Esophagus muscularis mucosa (tissue), 4 donors: ENCODE results near the gene RBMS1. TPM values are rescaled to one million over a fixed set of nuclear protein-coding genes. Genes with fewer than 3 reads are reported as not detected.

Experiments used
- DNase-seq: peaks from one replicate; pipeline ENCODE4 v3.0.0-alpha.2; 2017; ENCODE audit errors: extremely low spot score
- H3K27ac ChIP-seq, 4 donors: fragments of 200-600 bp; sonication (generic); replicated peaks in 1 of 4; 1 replicate in 3 of 4; 2 replicates in 1 of 4; pipeline ENCODE4 v1.5.1; 2016 to 2019; ENCODE audit warnings: mild to moderate bottlenecking in 1 of 4
- H3K27me3 ChIP-seq, 4 donors: fragments of 200-600 bp; sonication (generic); one replicate each; pipeline versions ENCODE4 v1.5.1 to v1.6.0; 2016 to 2019
- H3K36me3 ChIP-seq, 4 donors: fragments of 200-600 bp; sonication (generic); one replicate each; pipeline ENCODE4 v1.5.1; 2016 to 2019
- H3K4me1 ChIP-seq, 4 donors: fragments of 200-600 bp; sonication (generic); one replicate each; pipeline ENCODE4 v1.5.1; 2016 to 2019
- H3K4me3 ChIP-seq, 4 donors: fragments of 200-600 bp; sonication (generic); 1 replicate in 2 of 4; 2 replicates in 2 of 4; pipeline ENCODE4 v1.5.1; 2016 to 2019; ENCODE audit warnings: mild to moderate bottlenecking in 4 of 4, moderate library complexity in 1 of 4
- H3K9me3 ChIP-seq, 4 donors: fragments of 200-600 bp; sonication (generic); 1 replicate in 3 of 4; 2 replicates in 1 of 4; pipeline ENCODE4 v1.5.1; 2016 to 2019
- EP300 ChIP-seq: sonication (generic); formaldehyde crosslinking; IDR thresholded peaks from one replicate; pipeline ENCODE4 v1.6.1; 2017; ENCODE audit warnings: antibody characterized with exemption
- POLR2A ChIP-seq: fragments of 450-650 bp; IDR thresholded peaks from one replicate; pipeline ENCODE4 v1.6.1; 2017; ENCODE audit warnings: antibody characterized with exemption, moderate library complexity, mild to moderate bottlenecking, low read depth
- POLR2AphosphoS5 ChIP-seq, 2 donors: sonication (generic); formaldehyde crosslinking; IDR thresholded peaks; one replicate each; pipeline ENCODE4 v1.6.1; 2017; ENCODE audit warnings: antibody characterized with exemption in 2 of 2
- WGBS: methylation state at CpG from one replicate; pipeline ENCODE4 v1.1.5; 2018; 5-methylcytosine and 5-hydroxymethylcytosine counted together
- intact Hi-C: fragments of 100-400 bp; cut with DNase I; formaldehyde crosslinking; loops from one replicate; pipeline ENCODE4 v1.15.1; 2023
- total RNA-seq, 4 donors: library from RNA; depleted of rRNA; stranded (reverse); fragments of >200 nt; gene quantifications; one replicate each; pipeline versions ENCODE4 v1.1.0 to v1.2.1, GENCODE V29; 2016
- TF ChIP-seq, protein P1 (sequence below), 3 experiments: fragments of 200-600 bp in 2 of 3; fragments of 450-650 bp in 1 of 3; sonication (generic) in 2 of 3; IDR thresholded peaks; one replicate each; pipeline ENCODE4 v1.5.1; 2017 to 2019; ENCODE audit warnings: antibody characterized with exemption in 3 of 3, mild to moderate bottlenecking in 2 of 3, moderate library complexity in 1 of 3

Gene RBMS1
- total RNA-seq, 4 donors from 2014 or later = 86.8 to 116 (median 93.1) TPM

- no peak for DNase-seq
- no peak for TF ChIP-seq POLR2AphosphoS5 (IDR thresholded peaks at IDR 0.05)
- no peak for TF ChIP-seq EP300
- TF ChIP-seq, protein P1, sequence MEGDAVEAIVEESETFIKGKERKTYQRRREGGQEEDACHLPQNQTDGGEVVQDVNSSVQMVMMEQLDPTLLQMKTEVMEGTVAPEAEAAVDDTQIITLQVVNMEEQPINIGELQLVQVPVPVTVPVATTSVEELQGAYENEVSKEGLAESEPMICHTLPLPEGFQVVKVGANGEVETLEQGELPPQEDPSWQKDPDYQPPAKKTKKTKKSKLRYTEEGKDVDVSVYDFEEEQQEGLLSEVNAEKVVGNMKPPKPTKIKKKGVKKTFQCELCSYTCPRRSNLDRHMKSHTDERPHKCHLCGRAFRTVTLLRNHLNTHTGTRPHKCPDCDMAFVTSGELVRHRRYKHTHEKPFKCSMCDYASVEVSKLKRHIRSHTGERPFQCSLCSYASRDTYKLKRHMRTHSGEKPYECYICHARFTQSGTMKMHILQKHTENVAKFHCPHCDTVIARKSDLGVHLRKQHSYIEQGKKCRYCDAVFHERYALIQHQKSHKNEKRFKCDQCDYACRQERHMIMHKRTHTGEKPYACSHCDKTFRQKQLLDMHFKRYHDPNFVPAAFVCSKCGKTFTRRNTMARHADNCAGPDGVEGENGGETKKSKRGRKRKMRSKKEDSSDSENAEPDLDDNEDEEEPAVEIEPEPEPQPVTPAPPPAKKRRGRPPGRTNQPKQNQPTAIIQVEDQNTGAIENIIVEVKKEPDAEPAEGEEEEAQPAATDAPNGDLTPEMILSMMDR (IDR thresholded peaks at IDR 0.05) = no peak
- no peak for TF ChIP-seq POLR2A
- intact Hi-C loops = loop anchor here (10.0 kb wide), 1 partner anchor 167 kb away; no protein-coding TSS in a partner anchor
- Histone ChIP-seq H3K36me3 (no peaks in the 10 kb centered on the region), H3K27ac (no peak overlapping the region), H3K4me3 (no peak overlapping the region), H3K27me3 (no peaks in the 10 kb centered on the region), H3K4me1 (peaks cover 4 to 10% (median 8%) of the 10 kb centered on the region in 4 donors), H3K9me3 (no peaks in the 10 kb centered on the region)
- 88% methylated on average over 5 of the region's 5 CpGs for WGBS
Observed at GRCh38 chr2:160498137-160498536, 4.5 kb upstream of the RBMS1 start.

DNA sequence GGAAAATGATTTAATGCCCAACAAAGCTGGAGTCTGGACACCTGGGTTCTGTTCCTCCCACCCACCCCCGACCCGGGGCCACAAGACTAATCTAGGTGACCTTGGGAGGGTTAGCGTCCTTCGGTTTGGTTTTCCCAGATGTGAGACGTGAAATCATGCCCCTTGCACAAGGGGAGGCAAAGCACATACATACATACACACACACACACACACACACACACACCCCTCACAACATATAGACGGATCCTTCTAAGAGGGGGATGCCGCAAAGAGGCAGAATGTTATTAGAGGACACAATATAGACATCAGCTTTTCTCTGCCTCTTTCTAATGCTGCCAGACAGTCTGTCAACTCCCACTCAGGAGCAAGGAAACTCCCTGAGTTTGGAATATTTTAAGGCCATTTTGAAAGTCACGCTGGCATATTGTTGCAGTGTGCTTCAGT lies 616 bp upstream of the RBMS1 start:
- TF ChIP-seq EP300 (no peak), POLR2A (no peak), POLR2AphosphoS5 (IDR thresholded peaks at IDR 0.05) (no peak)
- TF ChIP-seq, protein P1 (IDR thresholded peaks at IDR 0.05) = no peak
- WGBS = 10% methylated on average over 7 of the region's 8 CpGs
- Histone ChIP-seq H3K36me3 (no peaks in the 10 kb centered on the region), H3K27ac (peak overlapping the region; percentile 95 to 99 (median 98)), H3K27me3 (no peaks in the 10 kb centered on the region), H3K9me3 (no peaks in the 10 kb centered on the region), H3K4me1 (peaks cover 7 to 36% (median 33%) of the 10 kb centered on the region in 4 donors), H3K4me3 (peak overlapping the region; percentile 81 to 95 (median 91))
- no peak for DNase-seq
- intact Hi-C loops = loop anchor here (5.0 to 10.0 kb wide), 5 partner anchors 87 to 478 kb away; no protein-coding TSS in a partner anchor

GRCh38 chr2:160492401-160493226 lies 993 bp downstream of the RBMS1 start:
- Histone ChIP-seq H3K36me3 (no peaks in the 10 kb centered on the region), H3K27me3 (no peaks in the 10 kb centered on the region), H3K4me3 (peak overlapping the region; percentile 81 to 95 (median 91)), H3K27ac (peak overlapping the region; percentile 95 to 99 (median 98)), H3K9me3 (no peaks in the 10 kb centered on the region), H3K4me1 (peaks cover 12 to 52% (median 47%) of the 10 kb centered on the region in 4 donors)
- peak; percentile 59 to 80 for TF ChIP-seq POLR2AphosphoS5 (IDR thresholded peaks at IDR 0.05)
- TF ChIP-seq, protein P1 (IDR thresholded peaks at IDR 0.05) = no peak
- 2% methylated on average over 27 of the region's 66 CpGs for WGBS
- intact Hi-C loops = loop anchor here (5.0 to 10.0 kb wide), 5 partner anchors 85 to 480 kb away; no protein-coding TSS in a partner anchor
- DNase-seq = no peak

DNA sequence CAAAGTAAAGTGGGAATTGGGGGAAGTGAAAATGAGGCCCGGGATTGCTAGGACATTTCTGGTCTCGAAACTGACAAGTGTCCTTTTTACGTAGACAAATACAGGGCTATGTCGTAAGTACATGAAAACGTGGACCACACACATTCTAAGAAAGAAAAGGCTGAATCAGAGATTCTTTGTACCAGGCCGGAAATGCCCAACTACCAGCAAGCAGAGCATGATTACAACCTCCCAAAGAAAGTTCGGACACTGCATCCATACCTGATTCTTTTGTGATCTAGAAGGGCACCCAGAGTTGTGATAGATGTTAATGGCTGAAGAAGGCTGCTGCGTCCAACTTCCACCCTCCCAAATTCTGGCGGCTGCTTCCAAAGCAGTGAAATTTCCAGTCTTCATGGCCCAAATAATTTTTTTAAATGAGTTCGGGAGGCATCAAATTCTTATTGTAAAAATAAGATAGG lies 1.7 kb downstream of the RBMS1 start:
- Histone ChIP-seq H3K4me3 (peak overlapping the region; percentile 81 to 95 (median 91)), H3K9me3 (no peaks in the 10 kb centered on the region), H3K27me3 (no peaks in the 10 kb centered on the region), H3K36me3 (no peaks in the 10 kb centered on the region), H3K27ac (peak overlapping the region; percentile 95 to 99 (median 98)), H3K4me1 (peaks cover 15 to 58% (median 54%) of the 10 kb centered on the region in 4 donors)
- intact Hi-C loops = loop anchor here (5.0 to 10.0 kb wide), 5 partner anchors 85 to 480 kb away; no protein-coding TSS in a partner anchor
- WGBS = 15% methylated on average over 10 of the region's 10 CpGs
- TF ChIP-seq POLR2A (no peak), POLR2AphosphoS5 (IDR thresholded peaks at IDR 0.05) (peak in 1 of 2 donors; percentile 23)
- TF ChIP-seq, protein P1 (IDR thresholded peaks at IDR 0.05) = no peak
- DNase-seq = no peak
